Tibial nerve (tissue), 4 donors: ENCODE data around the gene SYT17. TPM values are rescaled to one million over a fixed set of nuclear protein-coding genes. Genes with fewer than 3 reads are reported as not detected.

Experiments used
- DNase-seq, 2 donors: peaks; one replicate each; pipeline ENCODE4 v3.0.0-alpha.2; 2019; ENCODE audit warnings: low spot score in 2 of 2
- H3K27ac ChIP-seq, 4 donors: fragments of 200-600 bp; sonication (generic) in 3 of 4; one replicate each; pipeline ENCODE4 v1.5.1; 2017 to 2019; ENCODE audit warnings: mild to moderate bottlenecking in 1 of 4
- H3K27me3 ChIP-seq, 2 donors: fragments of 200-600 bp; sonication (generic) in 1 of 2; one replicate each; pipeline versions ENCODE4 v1.5.1 to v1.6.0; 2017 to 2019
- H3K36me3 ChIP-seq, 3 donors: fragments of 200-600 bp; sonication (generic); one replicate each; pipeline ENCODE4 v1.5.1; 2018 to 2019
- H3K4me1 ChIP-seq, 4 donors: fragments of 200-600 bp; sonication (generic) in 3 of 4; one replicate each; pipeline ENCODE4 v1.5.1; 2017 to 2019
- H3K4me3 ChIP-seq, 4 donors: fragments of 200-600 bp; sonication (generic) in 3 of 4; one replicate each; pipeline ENCODE4 v1.5.1; 2017 to 2019; ENCODE audit warnings: mild to moderate bottlenecking in 1 of 4, moderate library complexity in 1 of 4
- H3K9me3 ChIP-seq, 4 donors: fragments of 200-600 bp; sonication (generic) in 3 of 4; one replicate each; pipeline ENCODE4 v1.5.1; 2017 to 2019
- EP300 ChIP-seq, 2 donors: sonication (generic); formaldehyde crosslinking; IDR thresholded peaks; one replicate each; pipeline ENCODE4 v1.6.1; 2017; ENCODE audit warnings: antibody characterized with exemption in 2 of 2, mild to moderate bottlenecking in 1 of 2
- POLR2A ChIP-seq, 2 donors: fragments of 450-650 bp; IDR thresholded peaks; one replicate each; pipeline ENCODE4 v1.6.1; 2017; ENCODE audit warnings: antibody characterized with exemption in 2 of 2, mild to moderate bottlenecking in 2 of 2, moderate library complexity in 2 of 2
- WGBS, 2 donors: methylation state at CpG; one replicate each; pipeline ENCODE4 v1.1.5; 2018; 5-methylcytosine and 5-hydroxymethylcytosine counted together
- total RNA-seq, 4 donors: library from RNA; depleted of rRNA; stranded (reverse); fragments of >200 nt; gene quantifications; one replicate each; pipeline ENCODE4 v1.1.0, GENCODE V29; 2016
- TF ChIP-seq, protein P1 (sequence below), 5 experiments: fragments of 200-600 bp in 3 of 5; fragments of 450-650 bp in 2 of 5; sonication (generic) in 3 of 5; IDR thresholded peaks; one replicate each; pipeline ENCODE4 v1.5.1; 2016 to 2019; ENCODE audit warnings: antibody characterized with exemption in 5 of 5, mild to moderate bottlenecking in 3 of 5, moderate library complexity in 2 of 5

Gene SYT17
- total RNA-seq, 4 donors from 2014 or later, result 8.1 to 33.9 (median 12.7) TPM

GRCh38 chr16:19290860-19291259, 122.8 kb downstream of the SYT17 start:
- no peak for TF ChIP-seq POLR2A (IDR thresholded peaks at IDR 0.05)
- TF ChIP-seq, protein P1, sequence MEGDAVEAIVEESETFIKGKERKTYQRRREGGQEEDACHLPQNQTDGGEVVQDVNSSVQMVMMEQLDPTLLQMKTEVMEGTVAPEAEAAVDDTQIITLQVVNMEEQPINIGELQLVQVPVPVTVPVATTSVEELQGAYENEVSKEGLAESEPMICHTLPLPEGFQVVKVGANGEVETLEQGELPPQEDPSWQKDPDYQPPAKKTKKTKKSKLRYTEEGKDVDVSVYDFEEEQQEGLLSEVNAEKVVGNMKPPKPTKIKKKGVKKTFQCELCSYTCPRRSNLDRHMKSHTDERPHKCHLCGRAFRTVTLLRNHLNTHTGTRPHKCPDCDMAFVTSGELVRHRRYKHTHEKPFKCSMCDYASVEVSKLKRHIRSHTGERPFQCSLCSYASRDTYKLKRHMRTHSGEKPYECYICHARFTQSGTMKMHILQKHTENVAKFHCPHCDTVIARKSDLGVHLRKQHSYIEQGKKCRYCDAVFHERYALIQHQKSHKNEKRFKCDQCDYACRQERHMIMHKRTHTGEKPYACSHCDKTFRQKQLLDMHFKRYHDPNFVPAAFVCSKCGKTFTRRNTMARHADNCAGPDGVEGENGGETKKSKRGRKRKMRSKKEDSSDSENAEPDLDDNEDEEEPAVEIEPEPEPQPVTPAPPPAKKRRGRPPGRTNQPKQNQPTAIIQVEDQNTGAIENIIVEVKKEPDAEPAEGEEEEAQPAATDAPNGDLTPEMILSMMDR (IDR thresholded peaks at IDR 0.05), result no peak
- no peak for TF ChIP-seq EP300 (IDR thresholded peaks at IDR 0.05)
- H3K27me3 ChIP-seq, result no peaks in the 10 kb centered on the region
- H3K36me3 ChIP-seq, result no peaks in the 10 kb centered on the region
- no peaks in the 10 kb centered on the region for H3K9me3 ChIP-seq
- H3K4me1 ChIP-seq, result no peaks in the 10 kb centered on the region
- WGBS, 2 donors, result 66 to 82% methylated on average over 2 of the region's 2 CpGs
- H3K4me3 ChIP-seq, result no peak overlapping the region
- no peak for DNase-seq
- no peak overlapping the region for H3K27ac ChIP-seq

DNA sequence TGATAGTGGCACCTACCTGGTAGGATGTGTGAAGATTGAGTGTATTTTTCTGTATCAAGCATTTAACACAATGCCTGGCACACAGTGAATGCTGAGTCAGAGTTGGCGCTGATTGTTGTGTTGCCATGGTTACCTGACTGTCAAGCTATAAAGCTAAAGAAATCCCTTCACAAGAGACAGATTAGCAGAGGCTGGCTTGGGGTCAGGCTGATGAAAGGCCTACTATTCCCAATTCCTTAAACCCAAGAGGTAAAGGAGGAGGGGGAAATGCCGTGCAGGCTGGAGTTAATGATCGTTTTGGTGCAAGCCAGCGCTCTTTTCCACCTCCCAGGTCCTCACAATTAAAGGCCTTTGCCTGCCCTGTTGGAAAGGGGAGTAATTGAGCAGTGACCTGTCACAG, 123.4 kb downstream of the SYT17 start:
- Histone ChIP-seq H3K4me1 (no peaks in the 10 kb centered on the region), H3K27ac (no peak overlapping the region), H3K27me3 (no peaks in the 10 kb centered on the region), H3K36me3 (no peaks in the 10 kb centered on the region), H3K9me3 (no peaks in the 10 kb centered on the region), H3K4me3 (no peak overlapping the region)
- 35 to 37% methylated on average over 4 of the region's 4 CpGs for WGBS, 2 donors
- TF ChIP-seq POLR2A (IDR thresholded peaks at IDR 0.05), result no peak
- TF ChIP-seq EP300 (IDR thresholded peaks at IDR 0.05), result no peak
- TF ChIP-seq, protein P1 (IDR thresholded peaks at IDR 0.05), result no peak
- DNase-seq, result no peak

- no peaks in the 10 kb centered on the region for H3K36me3 ChIP-seq
- H3K27me3 ChIP-seq, result no peaks in the 10 kb centered on the region
- 51 to 59% methylated on average over 5 of the region's 5 CpGs for WGBS, 2 donors
- no peaks in the 10 kb centered on the region for H3K9me3 ChIP-seq
- H3K4me3 ChIP-seq, result no peak overlapping the region
- TF ChIP-seq EP300 (IDR thresholded peaks at IDR 0.05), result no peak
- no peak for TF ChIP-seq POLR2A (IDR thresholded peaks at IDR 0.05)
- TF ChIP-seq, protein P1 (IDR thresholded peaks at IDR 0.05), result no peak
- H3K4me1 ChIP-seq, result no peaks in the 10 kb centered on the region
- DNase-seq, result no peak
- H3K27ac ChIP-seq, result no peak overlapping the region
These were observed 124.1 kb downstream of the SYT17 start for GRCh38 chr16:19292186-19292585.

DNA sequence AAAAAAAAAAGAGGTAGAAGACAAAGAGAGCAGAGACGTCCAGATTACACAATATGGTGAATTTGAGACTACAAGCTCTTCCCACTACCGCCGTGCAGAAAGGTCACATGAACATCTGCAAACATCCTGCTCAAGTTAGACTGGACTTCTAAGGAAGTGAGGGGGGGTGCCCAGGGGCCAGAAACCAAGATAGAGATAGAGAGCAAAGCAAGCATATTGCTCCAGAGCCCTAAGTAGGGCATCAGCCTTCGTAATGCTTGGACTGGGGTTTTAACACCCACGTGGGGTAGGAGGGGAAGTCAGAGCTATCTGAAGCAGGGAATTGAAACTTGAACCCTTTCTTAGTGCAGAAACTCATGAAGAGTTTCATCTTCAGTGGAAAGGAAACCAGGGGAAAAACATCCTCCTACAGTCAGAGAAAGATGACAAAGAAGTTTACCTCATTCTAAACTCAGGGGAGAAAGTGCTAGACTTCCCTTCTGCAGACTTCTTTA, 126.2 kb downstream of the SYT17 start:
- Histone ChIP-seq H3K9me3 (no peaks in the 10 kb centered on the region), H3K27ac (no peak overlapping the region), H3K27me3 (no peaks in the 10 kb centered on the region), H3K36me3 (no peaks in the 10 kb centered on the region), H3K4me3 (no peak overlapping the region), H3K4me1 (no peaks in the 10 kb centered on the region)
- peak; percentile 21 to 40 for DNase-seq
- 6 to 8% methylated on average over 5 of the region's 5 CpGs for WGBS, 2 donors
- peak in 1 of 2 donors; percentile 63 for TF ChIP-seq EP300 (IDR thresholded peaks at IDR 0.05)
- TF ChIP-seq, protein P1 (IDR thresholded peaks at IDR 0.05), result no peak

- WGBS, 2 donors, result 43 to 69% methylated on average over 2 of the region's 2 CpGs
- no peaks in the 10 kb centered on the region for H3K27me3 ChIP-seq
- no peaks in the 10 kb centered on the region for H3K36me3 ChIP-seq
- H3K4me3 ChIP-seq, result no peak overlapping the region
- no peak for DNase-seq
- TF ChIP-seq EP300 (IDR thresholded peaks at IDR 0.05), result no peak
- no peak for TF ChIP-seq POLR2A (IDR thresholded peaks at IDR 0.05)
- TF ChIP-seq, protein P1 (IDR thresholded peaks at IDR 0.05), result no peak
- no peak overlapping the region for H3K27ac ChIP-seq
- H3K4me1 ChIP-seq, result no peaks in the 10 kb centered on the region
- no peaks in the 10 kb centered on the region for H3K9me3 ChIP-seq
These were observed 127.4 kb downstream of the SYT17 start for GRCh38 chr16:19295393-19295792.
